ENCODE data around the gene NOS1.

Gene NOS1

DNA sequence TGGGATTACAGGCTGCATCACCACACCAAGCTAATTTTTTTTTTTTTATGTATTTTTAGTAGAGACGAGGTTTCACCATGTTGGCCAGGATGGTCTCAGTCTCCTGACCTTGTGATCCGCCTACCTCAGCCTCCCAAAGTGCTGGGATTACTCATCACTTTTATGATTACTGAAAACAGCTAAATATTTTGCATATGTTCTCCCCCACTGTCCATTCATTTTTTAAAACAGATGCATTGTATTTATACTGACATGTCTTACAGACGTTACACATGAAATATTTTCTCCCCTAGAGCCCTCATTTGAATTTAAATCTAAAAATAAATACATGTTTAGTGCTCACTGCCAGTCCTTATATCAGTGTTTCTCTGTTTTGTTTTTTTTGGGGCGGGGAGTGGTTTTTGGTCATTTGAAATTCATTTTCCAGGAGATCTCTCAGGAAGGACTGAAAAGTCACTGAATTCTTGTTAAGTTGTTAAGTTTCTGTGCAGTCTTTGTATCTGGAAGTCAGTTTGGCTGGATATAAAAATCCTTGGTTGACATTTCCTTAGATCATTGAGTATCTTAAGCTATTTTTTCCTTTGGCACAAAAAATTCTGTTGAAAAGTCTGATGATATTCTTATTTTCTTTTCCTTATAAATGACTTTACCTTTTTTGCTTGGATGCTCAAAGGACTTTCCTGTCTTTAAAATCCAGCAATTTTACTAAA lies 180.5 kb downstream of the NOS1 start:
- no peak for DNase-seq (ENCODE audit: low read depth, low spot score)

DNA sequence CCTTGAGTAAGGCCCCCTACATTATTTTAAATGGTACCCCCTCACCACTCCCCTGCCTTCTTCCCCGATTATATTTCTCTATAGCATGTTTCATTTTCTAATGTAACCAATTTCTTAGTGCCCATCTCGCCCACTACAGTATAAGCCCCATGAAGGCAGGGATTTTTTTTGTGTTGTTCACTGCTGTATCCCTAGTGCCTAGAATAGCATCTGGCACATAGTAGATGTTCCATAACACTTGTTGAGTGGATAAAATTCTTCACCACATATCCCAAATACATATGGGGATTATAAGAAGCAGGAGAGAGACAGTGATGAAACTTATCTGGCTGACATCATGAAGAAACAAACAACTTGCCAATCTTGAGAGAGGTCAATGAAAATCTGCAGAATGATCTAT lies 182.7 kb downstream of the NOS1 start:
- DNase-seq (ENCODE audit: low read depth, low spot score) = no peak

DNA sequence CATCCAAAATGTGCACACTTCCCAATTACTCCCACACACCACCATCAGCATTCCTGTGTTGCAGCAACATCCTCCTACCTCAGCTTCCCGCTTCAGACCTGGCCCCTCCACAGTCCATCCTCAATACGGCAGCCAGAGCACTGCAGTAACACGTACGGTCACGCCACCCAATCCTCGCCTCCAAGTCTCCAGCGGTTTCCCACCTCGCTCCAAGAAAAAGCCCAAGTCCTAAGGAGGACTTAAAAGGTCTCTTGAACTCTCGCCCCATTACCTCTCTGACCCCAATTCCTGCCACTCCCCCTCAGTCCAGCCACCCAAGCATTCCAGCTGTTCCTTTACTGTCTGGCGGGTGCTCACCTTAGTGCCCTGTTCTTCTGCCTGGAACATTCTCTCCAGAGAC lies 183.1 kb downstream of the NOS1 start:
- DNase-seq (ENCODE audit: low read depth, low spot score) = no peak

DNA sequence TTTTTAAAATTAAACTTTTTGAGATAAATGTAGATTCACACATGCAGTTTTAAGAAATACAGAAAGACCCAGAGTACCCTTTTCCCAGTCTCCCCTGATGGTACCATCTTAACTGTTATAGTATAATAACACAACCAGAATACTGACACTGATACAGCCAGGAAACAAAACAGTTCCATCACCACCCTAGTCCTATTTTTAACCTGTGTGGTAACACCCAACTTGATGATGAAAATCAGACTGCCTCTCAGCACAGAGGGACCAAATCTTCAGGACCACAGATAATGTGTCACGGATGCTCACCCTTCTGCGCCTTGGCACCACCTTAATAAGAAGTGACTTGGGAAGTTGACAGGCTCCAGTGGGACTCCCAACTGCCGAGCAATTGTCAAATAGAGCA lies 189.3 kb downstream of the NOS1 start:
- DNase-seq (ENCODE audit: low read depth, low spot score) = no peak

DNA sequence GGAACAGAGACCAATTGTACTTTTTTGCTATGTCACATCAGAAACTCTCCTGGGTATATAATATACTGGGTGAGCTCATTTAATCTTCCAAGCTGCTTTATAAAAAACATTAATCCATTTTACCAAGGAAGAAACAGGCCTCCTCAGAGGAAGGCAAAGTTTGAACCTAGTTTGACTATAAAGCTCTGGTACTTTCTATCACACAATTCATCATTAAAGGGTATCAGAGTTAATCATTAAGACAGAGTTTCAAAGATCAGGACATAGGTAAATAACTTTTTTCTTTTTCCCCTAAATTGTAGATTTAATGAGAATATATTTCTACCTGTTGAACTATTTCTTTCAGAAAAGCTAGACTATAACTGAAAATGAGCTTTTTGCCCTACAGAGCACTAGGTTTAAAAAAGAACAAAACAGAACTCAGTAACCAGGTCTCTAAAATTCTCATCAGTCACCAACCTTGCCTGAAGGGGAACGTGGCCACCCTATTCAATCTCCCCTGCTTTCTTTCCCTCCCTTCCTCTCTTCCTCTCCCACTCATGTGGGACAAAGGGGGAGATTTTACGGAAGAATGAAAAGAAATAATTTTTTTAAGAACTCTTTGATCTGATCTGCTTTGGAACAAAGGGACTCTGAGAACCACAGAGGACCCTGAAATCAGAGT lies 189.8 kb downstream of the NOS1 start:
- no peak for DNase-seq (ENCODE audit: low read depth, low spot score)

DNA sequence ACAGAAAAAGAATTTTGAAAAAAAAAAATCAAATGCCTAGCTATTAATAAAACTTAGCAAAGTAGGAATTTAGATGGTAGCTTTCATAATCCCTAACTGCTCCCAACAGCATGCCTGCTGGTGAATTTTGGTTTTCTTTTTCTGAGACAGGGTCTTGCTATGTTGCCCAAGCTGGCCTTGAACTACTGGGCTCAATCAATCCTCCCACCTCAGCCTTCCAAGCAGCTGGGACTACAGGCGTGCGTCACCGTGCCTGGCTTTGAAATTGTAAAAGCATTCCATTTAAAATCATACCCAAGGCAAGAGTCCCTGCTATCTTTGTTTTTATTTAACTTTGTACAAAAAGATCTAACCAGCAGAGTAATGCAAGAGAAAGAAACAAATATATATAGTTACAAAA lies 191.9 kb downstream of the NOS1 start:
- DNase-seq (ENCODE audit: low read depth, low spot score) = no peak

DNA sequence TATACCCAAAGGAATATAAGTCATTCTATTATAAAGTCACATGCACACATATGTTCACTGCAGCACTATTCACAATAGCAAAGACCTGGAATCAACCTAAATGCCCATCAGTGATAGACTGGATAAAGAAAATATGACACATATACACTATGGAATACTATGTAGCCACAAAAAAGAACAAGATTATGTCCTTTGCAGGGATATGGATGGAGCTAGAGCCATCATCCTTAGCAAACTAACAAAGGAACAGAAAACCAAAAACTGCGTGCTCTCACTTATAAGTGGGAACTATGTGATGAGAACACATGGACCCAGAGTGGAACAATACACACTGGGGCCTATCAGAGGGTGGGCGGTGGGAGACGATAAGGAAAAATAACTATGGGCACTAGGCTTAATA lies 192.4 kb downstream of the NOS1 start:
- no peak for DNase-seq (ENCODE audit: low read depth, low spot score)

DNA sequence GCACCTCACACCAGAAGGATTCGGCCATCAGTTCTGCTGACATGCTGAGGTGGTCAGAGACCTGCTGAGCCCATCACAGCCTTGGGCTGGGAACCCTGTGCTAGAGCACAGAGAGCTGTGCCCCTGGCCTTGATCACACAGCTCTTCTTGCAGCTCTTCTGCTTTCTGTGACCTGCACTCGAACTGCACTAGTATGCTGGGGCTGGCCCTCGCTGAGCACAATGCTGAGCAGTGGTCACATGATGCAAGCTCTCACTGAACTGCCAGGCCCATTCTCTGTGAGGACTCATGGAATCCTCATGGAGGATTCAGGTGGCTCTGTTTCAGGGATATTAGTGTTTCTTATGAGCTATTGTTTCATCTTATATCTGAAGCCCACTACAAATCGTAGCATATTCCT lies 193.7 kb downstream of the NOS1 start:
- no peak for DNase-seq (ENCODE audit: low read depth, low spot score)

DNA sequence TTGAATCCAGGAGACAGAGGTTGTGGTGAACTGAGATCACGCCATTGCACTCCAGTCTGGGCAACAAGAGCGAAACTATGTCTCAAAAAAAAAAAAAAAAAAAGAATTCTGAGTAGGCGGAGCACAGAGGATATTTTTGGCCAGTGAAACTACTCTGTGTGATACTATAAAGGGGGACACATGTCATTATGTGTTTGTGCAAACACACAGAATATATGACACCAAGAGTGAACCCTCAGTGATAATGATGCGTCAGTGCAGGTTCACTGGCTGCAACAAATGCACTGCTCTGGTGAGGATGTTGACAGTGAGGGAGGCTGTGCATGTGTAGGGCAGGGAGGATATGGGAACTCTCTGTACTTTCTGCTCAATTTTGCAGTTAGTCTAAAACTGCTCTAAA lies 195.3 kb downstream of the NOS1 start:
- DNase-seq (ENCODE audit: low read depth, low spot score) = no peak

DNA sequence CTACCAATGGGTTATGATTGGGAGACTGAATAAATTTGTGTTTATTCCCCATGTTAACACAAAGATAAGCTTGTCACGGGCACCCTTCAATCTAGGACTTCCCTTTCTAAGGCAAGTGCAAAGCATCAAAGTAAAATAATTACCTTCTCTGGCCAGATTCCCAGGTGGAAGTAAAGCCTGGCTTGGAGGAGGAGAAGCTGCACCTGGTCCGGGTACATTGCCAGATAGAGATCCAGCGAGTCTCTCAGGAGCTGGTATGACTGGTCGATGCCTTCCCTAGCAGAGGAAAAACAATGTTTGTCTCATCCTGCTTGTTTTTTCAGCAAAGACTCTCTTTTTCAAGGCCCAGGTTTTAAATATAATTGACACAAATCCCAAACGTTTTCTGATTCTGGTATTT lies 196.1 kb downstream of the NOS1 start:
- DNase-seq (ENCODE audit: low read depth, low spot score) = no peak

DNA sequence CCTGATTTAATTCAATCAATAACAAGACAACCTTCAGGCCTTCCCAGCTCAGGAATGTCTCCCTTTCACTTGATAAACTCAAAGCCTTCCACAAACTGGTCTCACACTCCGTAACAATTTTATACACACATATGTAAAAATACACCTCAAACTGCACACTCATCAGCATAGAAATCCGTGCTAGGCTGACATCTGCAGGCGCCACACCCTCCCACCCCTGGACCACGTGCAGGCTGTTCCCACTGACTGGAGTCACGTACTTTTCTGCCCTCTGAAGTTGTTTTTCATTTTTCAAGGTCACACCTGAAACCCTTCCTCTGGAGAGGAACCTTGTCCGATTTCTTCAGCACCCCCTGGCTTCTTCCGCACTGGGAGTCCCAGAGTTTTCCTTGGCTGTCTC lies 198.8 kb downstream of the NOS1 start:
- no peak for DNase-seq (ENCODE audit: low read depth, low spot score)

DNA sequence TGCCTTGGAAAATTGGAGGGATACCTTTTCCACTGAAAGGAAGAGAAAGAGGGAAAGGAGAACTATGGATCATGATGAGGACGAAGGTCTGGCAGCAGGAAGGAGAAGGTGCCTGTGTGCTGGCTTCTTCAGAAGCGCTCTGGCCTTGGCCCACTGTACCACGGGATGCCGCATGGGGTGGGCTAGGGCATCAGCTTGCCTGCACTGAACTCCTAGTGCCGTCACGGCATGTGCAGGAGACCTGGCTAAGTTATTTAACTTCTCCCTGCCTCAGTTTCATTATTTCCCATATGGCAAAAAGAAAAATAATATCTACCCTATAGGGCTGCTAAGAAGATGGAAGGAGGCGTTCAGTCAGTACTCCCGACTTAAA lies 199.3 kb downstream of the NOS1 start:
- no peak for DNase-seq (ENCODE audit: low read depth, low spot score)

DNA sequence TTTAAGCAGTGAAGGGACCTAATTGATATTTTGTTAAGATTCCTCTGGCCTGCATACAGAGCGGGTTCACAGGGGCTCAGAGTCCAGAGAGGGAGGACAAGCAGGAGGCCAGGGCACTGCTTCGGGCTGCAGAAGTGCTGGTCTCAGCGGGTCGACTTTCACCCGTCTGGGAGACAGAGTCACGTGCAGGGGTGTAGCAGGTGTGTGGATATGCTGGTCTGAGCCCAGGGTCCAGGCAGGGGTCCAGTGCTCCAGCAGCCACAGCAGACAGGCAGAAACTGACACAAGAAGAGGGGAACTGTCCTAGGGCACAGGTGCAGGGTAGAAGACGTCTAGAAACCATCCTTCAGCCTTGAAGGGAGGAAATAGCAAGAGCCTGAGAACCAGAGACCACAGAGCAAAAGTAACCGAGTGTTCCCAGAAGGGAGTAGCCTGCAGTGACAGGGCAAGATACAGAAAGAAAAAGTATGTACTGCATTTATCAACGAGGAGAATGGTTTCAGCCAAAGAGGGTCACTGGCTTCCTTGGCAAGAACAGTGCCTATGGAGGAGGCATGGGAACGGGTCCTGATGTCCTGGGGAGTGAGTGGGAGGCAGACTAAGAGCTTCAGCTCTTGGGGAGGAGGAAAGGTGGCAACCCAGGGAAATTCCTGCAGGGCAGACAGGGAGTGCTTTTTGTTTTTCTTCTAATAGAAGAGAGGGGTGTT lies 199.8 kb downstream of the NOS1 start:
- DNase-seq (ENCODE audit: low read depth, low spot score) = no peak

DNA sequence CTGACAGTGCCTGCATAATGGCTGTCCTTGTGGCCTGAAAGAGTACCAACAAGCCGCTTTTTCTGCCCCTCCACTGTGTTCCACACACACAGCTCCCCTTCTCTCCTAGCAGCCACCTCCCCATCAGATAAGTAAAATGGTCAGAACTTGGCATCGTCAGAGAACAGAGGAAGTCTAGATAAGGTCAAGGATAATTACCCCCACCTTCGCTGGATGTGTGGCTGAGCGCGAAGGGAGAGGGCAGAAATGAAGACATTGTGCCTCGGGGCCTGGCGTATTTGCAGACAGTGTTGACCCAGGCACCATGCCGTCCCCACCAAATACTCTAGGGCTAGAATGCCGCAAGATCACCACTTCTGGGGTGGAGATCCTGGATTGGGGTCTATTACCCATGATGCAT lies 201.8 kb downstream of the NOS1 start:
- DNase-seq (ENCODE audit: low read depth, low spot score) = no peak

DNA sequence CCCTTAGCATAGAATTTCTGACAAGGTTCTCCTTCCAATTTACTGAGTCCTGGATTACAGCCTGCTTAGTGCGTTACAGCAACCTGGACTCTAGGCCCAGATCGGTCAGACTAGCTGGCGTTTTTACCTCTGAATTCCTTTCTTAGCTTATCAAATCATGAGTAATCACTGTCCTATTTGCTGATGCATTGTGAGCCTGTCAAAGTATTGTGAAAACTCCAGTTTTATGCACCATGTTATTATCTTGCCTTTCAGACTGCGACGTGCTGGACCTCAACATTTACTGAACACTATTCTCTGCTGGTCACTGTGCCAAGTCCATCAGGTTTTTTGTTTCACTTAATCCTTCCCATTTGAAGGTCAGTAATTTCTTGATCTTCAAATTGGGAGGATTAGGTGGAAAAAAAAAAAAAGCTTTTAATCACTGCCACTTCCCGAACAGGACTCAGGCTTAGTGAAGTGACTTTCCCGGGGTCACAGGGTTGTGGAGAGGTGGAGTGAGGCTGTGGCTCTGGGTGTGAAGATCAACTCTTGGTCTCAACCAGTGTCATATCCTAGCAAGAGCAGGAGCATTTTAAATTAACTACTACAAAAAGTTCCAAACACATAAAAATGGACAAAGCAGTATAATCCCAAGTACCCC lies 202.4 kb downstream of the NOS1 start:
- DNase-seq (ENCODE audit: low read depth, low spot score) = no peak

All from activated CD4-positive, CD25-positive, alpha-beta regulatory T cell treated with anti-CD3 and anti-CD28 coated beads, Interleukin-2, amount 50 U/mL, for 16 hours (primary cell).